GM10248 (cell line): ENCODE data around the gene CLMP.
"Not testable (repeated sequence)": the region's sequence is repeated elsewhere in the genome, so short reads cannot be mapped to it uniquely, and the experiment has no call there.

Source experiments
- CTCF ChIA-PET: fragments of 300-600 bp; sonication (Branson Sonifier 250); formaldehyde crosslinking; extraction: SDS; loops from one replicate; lab custom pipeline; 2021; ENCODE audit warnings: antibody characterized with exemption; lab: Yijun Ruan, JAX
- POLR2A ChIA-PET: fragments of 350-650 bp; sonication (Branson Sonifier 250); formaldehyde crosslinking; extraction: SDS; loops from one replicate; lab custom pipeline; 2020; ENCODE audit warnings: antibody characterized with exemption; lab: Yijun Ruan, JAX
- DNase-seq: peaks from one replicate; pipeline ENCODE4 v3.0.0; 2012; ENCODE audit errors: extremely low spot score
- TF ChIP-seq, protein P1 (sequence below): IDR thresholded peaks from 2 replicates; pipeline ENCODE4 v1.5.1; 2012; ENCODE audit warnings: mild to moderate bottlenecking, low read depth; ENCODE audit errors: extremely low read depth, missing control alignments, control extremely low read depth

CLMP gene

DNA sequence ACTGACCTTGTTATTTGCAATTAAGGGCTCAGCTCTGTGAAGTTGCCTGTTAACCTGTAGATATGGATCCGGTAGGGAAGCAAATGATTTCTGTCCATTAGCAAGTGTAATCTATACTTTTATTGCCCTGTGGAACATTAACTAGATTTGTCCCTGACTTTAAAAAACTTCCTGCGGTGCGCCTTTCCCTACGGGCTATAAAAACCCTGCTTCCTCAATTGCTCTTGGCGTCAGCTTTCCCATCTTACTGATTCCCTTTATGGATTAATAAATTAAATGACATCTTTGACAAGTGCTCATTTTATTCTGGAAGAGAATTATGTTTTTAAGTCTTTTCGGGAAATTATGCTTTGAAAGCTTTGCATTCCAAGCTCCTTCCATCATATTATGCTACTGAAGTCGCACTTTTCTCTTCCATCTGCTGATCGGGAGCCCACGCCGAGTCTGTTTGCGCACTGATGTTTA lies 18.3 kb upstream of the CLMP start:
- TF ChIP-seq, protein P1, sequence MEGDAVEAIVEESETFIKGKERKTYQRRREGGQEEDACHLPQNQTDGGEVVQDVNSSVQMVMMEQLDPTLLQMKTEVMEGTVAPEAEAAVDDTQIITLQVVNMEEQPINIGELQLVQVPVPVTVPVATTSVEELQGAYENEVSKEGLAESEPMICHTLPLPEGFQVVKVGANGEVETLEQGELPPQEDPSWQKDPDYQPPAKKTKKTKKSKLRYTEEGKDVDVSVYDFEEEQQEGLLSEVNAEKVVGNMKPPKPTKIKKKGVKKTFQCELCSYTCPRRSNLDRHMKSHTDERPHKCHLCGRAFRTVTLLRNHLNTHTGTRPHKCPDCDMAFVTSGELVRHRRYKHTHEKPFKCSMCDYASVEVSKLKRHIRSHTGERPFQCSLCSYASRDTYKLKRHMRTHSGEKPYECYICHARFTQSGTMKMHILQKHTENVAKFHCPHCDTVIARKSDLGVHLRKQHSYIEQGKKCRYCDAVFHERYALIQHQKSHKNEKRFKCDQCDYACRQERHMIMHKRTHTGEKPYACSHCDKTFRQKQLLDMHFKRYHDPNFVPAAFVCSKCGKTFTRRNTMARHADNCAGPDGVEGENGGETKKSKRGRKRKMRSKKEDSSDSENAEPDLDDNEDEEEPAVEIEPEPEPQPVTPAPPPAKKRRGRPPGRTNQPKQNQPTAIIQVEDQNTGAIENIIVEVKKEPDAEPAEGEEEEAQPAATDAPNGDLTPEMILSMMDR = no peak
- ChIA-PET POLR2A (no interaction called here), CTCF (interaction anchor here (2.2 kb wide), 1 partner anchor 34 kb away, joined by 6 read pairs; no protein-coding TSS in a partner anchor)
- DNase-seq = no peak

- TF ChIP-seq, protein P1 = no peak
- POLR2A ChIA-PET = no interaction called here
- no peak for DNase-seq
- CTCF ChIA-PET = interaction anchor here (2.2 kb wide), 1 partner anchor 35 kb away, joined by 6 read pairs; no protein-coding TSS in a partner anchor
These were observed 17.4 kb upstream of the CLMP start for GRCh38 chr11:123212406-123212805.

- CTCF ChIA-PET = interaction anchor here (1.6 to 2.2 kb wide), 2 partner anchors 35 to 60 kb away, joined by 3 to 6 read pairs; no protein-coding TSS in a partner anchor
- TF ChIP-seq, protein P1 = no peak
- no peak for DNase-seq
- POLR2A ChIA-PET = no interaction called here
These were observed 16.9 kb upstream of the CLMP start for GRCh38 chr11:123211981-123212380.

DNA sequence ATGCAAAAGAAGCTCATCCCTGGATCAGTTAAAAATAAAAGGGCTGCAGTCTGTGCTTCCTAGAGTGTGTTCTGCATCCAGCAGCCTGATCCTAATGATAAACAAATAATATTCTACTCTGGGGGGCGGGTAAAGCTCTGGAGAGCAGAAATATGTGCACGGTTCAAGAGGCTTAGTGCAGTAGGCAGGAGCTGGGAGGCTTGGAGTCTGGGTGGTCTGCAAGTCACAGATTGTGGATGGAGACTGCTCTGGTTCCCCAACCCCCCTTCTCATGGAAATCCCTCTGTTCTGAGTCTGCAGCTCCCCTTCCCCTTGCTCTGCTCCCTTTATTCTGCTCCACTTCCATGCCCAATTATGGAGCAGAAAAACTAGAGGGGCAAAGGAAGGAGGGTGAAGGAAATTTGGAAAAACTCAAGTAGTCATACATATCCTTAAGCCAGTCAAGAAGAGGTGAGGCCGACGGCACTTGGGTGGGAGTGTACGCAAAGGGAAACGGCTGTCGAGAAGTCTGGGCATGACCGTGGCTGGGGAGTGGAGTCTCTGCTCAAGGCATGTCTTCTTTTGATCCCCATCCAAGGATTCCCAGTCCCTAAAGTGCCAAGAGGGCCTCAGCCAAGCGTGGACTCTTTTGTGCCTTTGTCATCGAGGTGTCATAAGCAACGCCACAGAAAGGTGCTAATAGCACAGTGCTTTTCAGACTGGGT lies 16.3 kb upstream of the CLMP start:
- TF ChIP-seq, protein P1 = no peak
- no peak for DNase-seq
- POLR2A ChIA-PET = no interaction called here
- CTCF ChIA-PET = interaction anchor here (1.6 kb wide), 1 partner anchor 59 kb away, joined by 3 read pairs; no protein-coding TSS in a partner anchor

DNA sequence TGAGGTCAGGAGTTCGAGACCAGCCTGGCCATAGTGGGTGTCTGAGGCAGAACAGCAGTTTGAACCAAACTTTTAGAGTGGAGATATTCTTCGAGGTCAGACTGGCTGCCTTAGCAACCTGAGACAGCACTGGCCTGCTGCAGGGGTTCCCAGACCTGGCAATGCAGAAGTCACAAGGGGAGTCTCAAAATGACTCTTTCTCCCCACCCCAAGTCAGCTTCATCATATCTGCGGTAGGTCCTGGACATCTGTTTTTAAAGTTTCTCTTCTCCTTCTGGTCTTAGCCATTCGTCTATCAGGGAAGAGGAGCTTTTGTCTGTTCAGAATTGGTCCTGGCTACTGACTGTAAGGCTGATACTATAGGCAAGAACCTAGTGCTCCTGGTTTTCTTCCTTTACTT lies 14.5 kb upstream of the CLMP start:
- TF ChIP-seq, protein P1 = no peak
- peak; percentile 34 for DNase-seq
- POLR2A ChIA-PET = no interaction called here
- CTCF ChIA-PET = interaction anchor here (1.4 kb wide), 1 partner anchor 37 kb away, joined by 3 read pairs; no protein-coding TSS in a partner anchor

DNA sequence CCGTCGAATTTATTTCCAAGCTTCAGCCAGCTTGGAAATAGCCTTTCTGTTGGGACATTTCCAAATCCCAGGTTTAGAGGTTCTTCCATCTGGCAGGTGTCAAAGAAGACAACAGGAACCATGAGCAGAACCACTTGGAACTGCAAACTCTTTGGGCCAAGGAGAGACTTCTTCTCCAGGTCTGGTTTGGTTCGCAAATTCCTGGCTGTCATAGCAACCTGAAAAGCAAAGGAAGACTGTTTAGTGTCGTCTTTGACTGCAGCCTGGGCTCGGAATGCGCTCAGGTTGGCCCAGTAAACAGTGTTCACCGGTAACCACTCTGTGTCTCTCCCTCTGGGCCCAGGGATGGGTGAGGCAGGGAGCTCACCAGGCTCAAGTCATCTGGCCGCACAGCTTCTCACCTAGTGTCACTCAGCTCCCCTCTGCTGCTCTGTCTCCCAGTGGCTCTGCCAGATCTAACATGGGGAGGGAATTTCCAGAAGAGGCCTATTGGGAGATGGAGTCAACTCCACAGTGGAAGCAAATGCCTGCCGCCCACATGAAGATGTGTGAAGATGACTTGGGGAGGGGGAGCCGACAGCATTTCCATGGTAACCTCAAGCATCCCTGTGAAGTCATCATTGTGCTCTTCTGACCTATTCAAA lies 11.9 kb upstream of the CLMP start:
- DNase-seq = no peak
- ChIA-PET POLR2A (no interaction called here), CTCF (no interaction called here)
- TF ChIP-seq, protein P1 = no peak

- POLR2A ChIA-PET, DNase-seq, CTCF ChIA-PET: not testable (repeated sequence)
These were observed 11.0 kb upstream of the CLMP start for GRCh38 chr11:123206055-123206454.
